Gastrocnemius medialis (tissue), 4 donors: Measurements from ENCODE around the gene TRPM4. TPM values are rescaled to one million over a fixed set of nuclear protein-coding genes. Genes with fewer than 3 reads are reported as not detected.
A peak's percentile ranks its signal among the peaks of the same experiment; 100 is the strongest.
"Not testable (repeated sequence)": the region's sequence is repeated elsewhere in the genome, so short reads cannot be mapped to it uniquely, and the experiment has no call there.

Experiments used
- ATAC-seq, 2 donors: fragments of 150-250 bp; one replicate each; pipeline ENCODE4 v1.9.1; 2016
- DNase-seq, 2 donors: peaks; one replicate each; pipeline ENCODE4 v3.0.0-alpha.2; 2019
- H3K27ac ChIP-seq, 4 donors: fragments of 200-600 bp; sonication (generic); 1 replicate in 1 of 4; 2 replicates in 3 of 4; pipeline ENCODE4 v1.5.1; 2016 to 2018; ENCODE audit warnings: mild to moderate bottlenecking in 2 of 4, moderate library complexity in 1 of 4
- H3K27me3 ChIP-seq, 3 donors: fragments of 200-600 bp; sonication (generic) in 2 of 3; 1 replicate in 1 of 3; 2 replicates in 2 of 3; pipeline versions ENCODE4 v1.5.1 to v1.6.0; 2016 to 2019; ENCODE audit warnings: mild to moderate bottlenecking in 1 of 3, moderate library complexity in 1 of 3
- H3K36me3 ChIP-seq, 2 donors: fragments of 200-600 bp; sonication (generic) in 1 of 2; one replicate each; pipeline ENCODE4 v1.5.1; 2017 to 2018
- H3K4me1 ChIP-seq, 2 donors: fragments of 200-600 bp; sonication (generic) in 1 of 2; one replicate each; pipeline ENCODE4 v1.5.1; 2016 to 2017; ENCODE audit warnings: mild to moderate bottlenecking in 2 of 2
- H3K4me3 ChIP-seq, 4 donors: fragments of 200-600 bp; sonication (generic) in 3 of 4; 1 replicate in 1 of 4; 2 replicates in 3 of 4; pipeline ENCODE4 v1.5.1; 2016 to 2019; ENCODE audit warnings: mild to moderate bottlenecking in 2 of 4
- H3K9me3 ChIP-seq, 3 donors: fragments of 200-600 bp; sonication (generic) in 2 of 3; 1 replicate in 1 of 3; 2 replicates in 2 of 3; pipeline ENCODE4 v1.5.1; 2016 to 2019
- CTCF ChIP-seq, 5 experiments: fragments of 450-650 bp in 3 of 5; fragments of 200-600 bp in 2 of 5; sonication (generic) in 2 of 5; IDR thresholded peaks in 4 of 5; conservative IDR thresholded peaks in 1 of 5; 1 replicate in 4 of 5; 2 replicates in 1 of 5; pipeline ENCODE4 v1.5.1; 2016 to 2019; ENCODE audit warnings: antibody characterized with exemption in 5 of 5, mild to moderate bottlenecking in 3 of 5, moderate library complexity in 3 of 5
- POLR2A ChIP-seq, 2 donors: fragments of 450-650 bp; IDR thresholded peaks; one replicate each; pipeline ENCODE4 v1.6.1; 2017; ENCODE audit warnings: antibody characterized with exemption in 2 of 2, mild to moderate bottlenecking in 2 of 2, moderate library complexity in 2 of 2
- in situ Hi-C, 4 donors: fragments of 200-750 bp; cut with MboI; loops; one replicate each; pipeline versions ENCODE4 v1.15.0 to v1.8.0; 2017; ENCODE audit warnings: low sequenced_read_pairs in 4 of 4
- intact Hi-C: fragments of 100-400 bp; cut with DNase I; formaldehyde crosslinking; loops from one replicate; pipeline ENCODE4 v1.15.1; 2023; ENCODE audit warnings: low total_unique reads
- total RNA-seq, 4 donors: library from RNA; depleted of rRNA; stranded (reverse); fragments of >200 nt; gene quantifications; one replicate each; pipeline versions ENCODE4 v1.1.0 to v1.2.3, GENCODE V29; 2016

The TRPM4 gene
- total RNA-seq, 4 donors from 2014 or later = 10.4 to 11.5 (median 11.3) TPM

- intact Hi-C loops = loop anchor here (5.0 kb wide), 1 partner anchor 211 kb away; the partner anchor contains the start of gene CD37
- Histone ChIP-seq H3K27ac (no peak overlapping the region), H3K4me1 (peaks cover 7 to 17% of the 10 kb centered on the region in 2 donors), H3K36me3 (no peaks in the 10 kb centered on the region), H3K4me3 (no peak overlapping the region), H3K27me3 (peaks cover 0 to 4% (median 0%) of the 10 kb centered on the region in 3 donors), H3K9me3 (no peaks in the 10 kb centered on the region)
- no peak for TF ChIP-seq CTCF (IDR thresholded peaks at IDR 0.05 in 4 of 5, conservative IDR thresholded peaks at IDR 0.05 in 1 of 5)
- in situ Hi-C loops = no loop called here
- DNase-seq = no peak
- ATAC-seq = no peak
These were observed 31.0 kb upstream of the TRPM4 start for GRCh38 chr19:49126575-49126974.

GRCh38 chr19:49127225-49127624 lies 30.4 kb upstream of the TRPM4 start:
- H3K4me3 ChIP-seq = peak overlapping the region in 1 of 4 donors; percentile 51
- H3K27ac ChIP-seq = peak overlapping the region in 3 of 4 donors; percentile 63 to 83 (median 82)
- not testable (repeated sequence) for ATAC-seq

GRCh38 chr19:49127674-49128544 lies 29.7 kb upstream of the TRPM4 start:
- H3K4me1 ChIP-seq = peaks cover 7 to 17% of the 10 kb centered on the region in 2 donors
- no peaks in the 10 kb centered on the region for H3K9me3 ChIP-seq
- in situ Hi-C loops (no loop called here), intact Hi-C loops (loop anchor here (1.0 to 5.0 kb wide), 3 partner anchors 9 to 209 kb away; partner anchors contain the start of genes C19orf73, CD37 and PPFIA3)
- peak overlapping the region; percentile 33 to 52 (median 46) for H3K4me3 ChIP-seq
- peak in 3 of 5 experiments; percentile 12 to 34 (median 19) for TF ChIP-seq CTCF (IDR thresholded peaks at IDR 0.05 in 4 of 5, conservative IDR thresholded peaks at IDR 0.05 in 1 of 5)
- no peak for TF ChIP-seq POLR2A (IDR thresholded peaks at IDR 0.05)
- H3K27me3 ChIP-seq = peaks cover 0 to 4% (median 0%) of the 10 kb centered on the region in 3 donors
- peak; percentile 94 to 96 for DNase-seq
- no peaks in the 10 kb centered on the region for H3K36me3 ChIP-seq
- H3K27ac ChIP-seq = peak overlapping the region; percentile 65 to 83 (median 81)
- ATAC-seq = peak; percentile 95 to 96

More at GRCh38 chr19:49127225-49127624, 30.4 kb upstream of the TRPM4 start:
- peaks cover 7 to 17% of the 10 kb centered on the region in 2 donors for H3K4me1 ChIP-seq
- DNase-seq, H3K9me3 ChIP-seq, H3K27me3 ChIP-seq, H3K36me3 ChIP-seq, in situ Hi-C loops: not testable (repeated sequence)
- intact Hi-C loops = loop anchor here (5.0 kb wide), 1 partner anchor 210 kb away; the partner anchor contains the start of gene CD37

GRCh38 chr19:49128545-49129237 lies 28.9 kb upstream of the TRPM4 start:
- ATAC-seq (no peak), DNase-seq (no peak)
- intact Hi-C loops = loop anchor here (1.0 to 5.0 kb wide), 3 partner anchors 9 to 209 kb away; partner anchors contain the start of genes C19orf73, CD37 and PPFIA3
- Histone ChIP-seq H3K36me3 (no peaks in the 10 kb centered on the region), H3K27ac (peak overlapping the region; percentile 61 to 83 (median 71)), H3K27me3 (peaks cover 0 to 4% (median under 1%) of the 10 kb centered on the region in 3 donors), H3K4me1 (peaks cover 12 to 18% of the 10 kb centered on the region in 2 donors), H3K9me3 (no peaks in the 10 kb centered on the region), H3K4me3 (peak overlapping the region; percentile 27 to 50 (median 37))
- in situ Hi-C loops = no loop called here
- TF ChIP-seq POLR2A (IDR thresholded peaks at IDR 0.05) = no peak
- no peak for TF ChIP-seq CTCF (IDR thresholded peaks at IDR 0.05 in 4 of 5, conservative IDR thresholded peaks at IDR 0.05 in 1 of 5)
